Keratinocyte (primary cell): ENCODE results near the gene BAHD1. TPM values are rescaled to one million over a fixed set of nuclear protein-coding genes. Genes with fewer than 3 reads are reported as not detected.

Experiments
- DNase-seq: peaks from one replicate; pipeline ENCODE4 v3.0.0-alpha.2; 2011; ENCODE audit warnings: low read depth, missing footprints, low spot score
- FAIRE-seq: peaks from 2 replicates; lab custom pipeline; 2011; peaks lifted over from hg19 to GRCh38; lab: Jason Lieb, UNC
- H2AFZ ChIP-seq: 2 replicates; pipeline ENCODE4 v1.6.0; 2012; ENCODE audit warnings: low read length, control low read depth, inconsistent platforms; ENCODE audit not compliant: control insufficient read depth
- H3K27ac ChIP-seq: 2 replicates; pipeline ENCODE4 v1.5.1; 2011; ENCODE audit warnings: low read length; ENCODE audit not compliant: control insufficient read depth, insufficient read depth
- H3K27me3 ChIP-seq: 3 replicates; pipeline ENCODE4 v1.6.0; 2011; ENCODE audit warnings: low read length; ENCODE audit not compliant: control insufficient read depth, insufficient read depth; ENCODE audit errors: extremely low read depth
- H3K36me3 ChIP-seq, 2 experiments: 2 replicates in 1 of 2; 3 replicates in 1 of 2; pipeline ENCODE4 v1.5.1; 2011; ENCODE audit warnings: low read length in 2 of 2, mild to moderate bottlenecking in 1 of 2; ENCODE audit not compliant: control insufficient read depth in 2 of 2, insufficient read depth in 2 of 2; ENCODE audit errors: extremely low read depth in 1 of 2
- H3K4me1 ChIP-seq: 3 replicates; pipeline ENCODE4 v1.5.1; 2011; ENCODE audit warnings: low read length; ENCODE audit not compliant: control insufficient read depth, insufficient read depth; ENCODE audit errors: extremely low read depth
- H3K4me2 ChIP-seq: 3 replicates; pipeline ENCODE4 v1.6.0; 2011; ENCODE audit warnings: low read depth, low read length; ENCODE audit not compliant: control insufficient read depth, insufficient read depth; ENCODE audit errors: extremely low read depth
- H3K4me3 ChIP-seq, 3 experiments: fragments of 200-600 bp in 1 of 3; sonication (generic) in 1 of 3; 2 replicates in 2 of 3; 3 replicates in 1 of 3; pipeline ENCODE4 v1.5.1; 2011 to 2016; ENCODE audit warnings: low read length in 3 of 3, mild to moderate bottlenecking in 3 of 3, control low read depth in 2 of 3, inconsistent platforms in 1 of 3, low read depth in 1 of 3, mixed read lengths in 1 of 3, mixed run types in 1 of 3, moderate library complexity in 1 of 3; ENCODE audit not compliant: control insufficient read depth in 2 of 3, insufficient read depth in 2 of 3; ENCODE audit errors: extremely low read depth in 1 of 3
- H3K79me2 ChIP-seq: 2 replicates; pipeline ENCODE4 v1.6.0; 2012; ENCODE audit warnings: low read length; ENCODE audit not compliant: control insufficient read depth, insufficient read depth
- H3K9ac ChIP-seq: 3 replicates; pipeline ENCODE4 v1.6.0; 2011; ENCODE audit warnings: low read length; ENCODE audit not compliant: control insufficient read depth, insufficient read depth; ENCODE audit errors: extremely low read depth
- H3K9me1 ChIP-seq: 3 replicates; pipeline ENCODE4 v1.6.0; 2011; ENCODE audit warnings: low read length; ENCODE audit not compliant: control insufficient read depth, insufficient read depth; ENCODE audit errors: extremely low read depth
- H3K9me3 ChIP-seq: 2 replicates; pipeline ENCODE4 v1.5.1; 2012; ENCODE audit warnings: low read depth, low read length; ENCODE audit not compliant: control insufficient read depth
- H4K20me1 ChIP-seq: 3 replicates; pipeline ENCODE4 v1.6.0; 2011; ENCODE audit warnings: low read length; ENCODE audit not compliant: control insufficient read depth, insufficient read depth; ENCODE audit errors: extremely low read depth
- EZH2 ChIP-seq: IDR thresholded peaks from one replicate; pipeline ENCODE4 v1.6.1; 2012; ENCODE audit warnings: inconsistent platforms, mild to moderate bottlenecking, low read length, moderate library complexity
- dilution Hi-C: fragments of 300-500 bp; cut with MboI; formaldehyde crosslinking; loops from one replicate; pipeline ENCODE4 v1.7.0; 2020; ENCODE audit warnings: low sequenced_read_pairs; ENCODE audit not compliant: extremely low pct_ligation_motif_present
- polyA plus RNA-seq, 5 experiments: library from polyadenylated mRNA; depleted of rRNA in 3 of 5; stranded (reverse) in 3 of 5; stranded (forward) in 1 of 5; unstranded in 1 of 5; fragments of >200 nt; gene quantifications; 1 replicate in 1 of 5; 2 replicates in 3 of 5; 3 replicates in 1 of 5; pipeline versions ENCODE4 v1.2.1 to v1.2.3, GENCODE V29; 2011 to 2012; ENCODE audit warnings: missing spikeins in 2 of 5, low read depth in 1 of 5, low replicate concordance in 1 of 5
- TF ChIP-seq, protein P1 (sequence below), 3 experiments: IDR thresholded peaks in 1 of 3; conservative IDR thresholded peaks in 1 of 3; optimal IDR thresholded peaks in 1 of 3; 2 replicates in 2 of 3; 3 replicates in 1 of 3; pipeline versions ENCODE3 to v1.5.1; 2011; ENCODE audit warnings: low read length in 3 of 3, mild to moderate bottlenecking in 3 of 3, moderate library complexity in 2 of 3, control low read depth in 1 of 3, inconsistent platforms in 1 of 3; ENCODE audit not compliant: insufficient read depth in 2 of 3; ENCODE audit errors: extremely low read depth in 1 of 3

Gene BAHD1
- polyA plus RNA-seq, 1 donor (not counting 4 experiments of a cell fraction or from before 2014, with no cell fraction given) = 4.8 TPM

GRCh38 chr15:40415226-40415625 lies 25.5 kb upstream of the BAHD1 start:
- H3K9me3 ChIP-seq = no peaks in the 10 kb centered on the region
- H3K27ac ChIP-seq = no peak overlapping the region
- FAIRE-seq = no peak
- no peak overlapping the region for H3K9ac ChIP-seq
- H4K20me1 ChIP-seq = no peaks in the 10 kb centered on the region
- H3K27me3 ChIP-seq = no peaks in the 10 kb centered on the region
- H3K4me2 ChIP-seq = no peak overlapping the region
- no peaks in the 10 kb centered on the region for H3K4me1 ChIP-seq
- no peaks in the 10 kb centered on the region for H3K79me2 ChIP-seq
- no peak overlapping the region for H2AFZ ChIP-seq
- dilution Hi-C loops = no loop called here
- no peaks in the 10 kb centered on the region for H3K9me1 ChIP-seq
- no peak for TF ChIP-seq EZH2
- TF ChIP-seq, protein P1, sequence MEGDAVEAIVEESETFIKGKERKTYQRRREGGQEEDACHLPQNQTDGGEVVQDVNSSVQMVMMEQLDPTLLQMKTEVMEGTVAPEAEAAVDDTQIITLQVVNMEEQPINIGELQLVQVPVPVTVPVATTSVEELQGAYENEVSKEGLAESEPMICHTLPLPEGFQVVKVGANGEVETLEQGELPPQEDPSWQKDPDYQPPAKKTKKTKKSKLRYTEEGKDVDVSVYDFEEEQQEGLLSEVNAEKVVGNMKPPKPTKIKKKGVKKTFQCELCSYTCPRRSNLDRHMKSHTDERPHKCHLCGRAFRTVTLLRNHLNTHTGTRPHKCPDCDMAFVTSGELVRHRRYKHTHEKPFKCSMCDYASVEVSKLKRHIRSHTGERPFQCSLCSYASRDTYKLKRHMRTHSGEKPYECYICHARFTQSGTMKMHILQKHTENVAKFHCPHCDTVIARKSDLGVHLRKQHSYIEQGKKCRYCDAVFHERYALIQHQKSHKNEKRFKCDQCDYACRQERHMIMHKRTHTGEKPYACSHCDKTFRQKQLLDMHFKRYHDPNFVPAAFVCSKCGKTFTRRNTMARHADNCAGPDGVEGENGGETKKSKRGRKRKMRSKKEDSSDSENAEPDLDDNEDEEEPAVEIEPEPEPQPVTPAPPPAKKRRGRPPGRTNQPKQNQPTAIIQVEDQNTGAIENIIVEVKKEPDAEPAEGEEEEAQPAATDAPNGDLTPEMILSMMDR (optimal IDR thresholded peaks at IDR 0.05 in 1 of 3, IDR thresholded peaks at IDR 0.05 in 1 of 3, conservative IDR thresholded peaks at IDR 0.05 in 1 of 3; ENCODE audit: extremely low read depth in 1 of 3, insufficient read depth in 2 of 3, low read length in 3 of 3) = no peak
- DNase-seq = no peak
- no peak overlapping the region for H3K4me3 ChIP-seq
- peaks cover 13 to 18% of the 10 kb centered on the region in 2 experiments for H3K36me3 ChIP-seq

DNA sequence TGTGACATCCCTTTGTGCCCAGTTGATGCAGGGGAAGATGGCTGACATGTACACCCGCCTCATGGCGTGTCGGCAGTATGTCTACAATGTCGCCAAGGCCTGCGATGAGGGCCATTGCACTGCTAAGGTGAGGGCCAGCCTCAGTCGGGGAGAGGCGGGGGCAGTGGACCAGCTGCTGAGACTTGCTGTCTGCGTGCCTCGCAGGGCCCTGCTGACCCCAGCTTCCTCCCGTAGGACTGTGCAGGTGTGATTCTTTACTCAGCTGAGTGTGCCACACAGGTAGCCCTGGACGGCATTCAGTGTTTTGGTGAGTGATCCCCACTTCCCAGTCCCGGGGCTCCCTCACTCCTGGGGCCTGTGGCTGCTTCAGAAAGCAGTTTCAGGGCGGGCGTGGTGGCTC lies 24.7 kb upstream of the BAHD1 start:
- dilution Hi-C loops = no loop called here

More for the DNA sequence above, 24.7 kb upstream of the BAHD1 start:
- TF ChIP-seq EZH2 = no peak
- TF ChIP-seq, protein P1 (optimal IDR thresholded peaks at IDR 0.05 in 1 of 3, IDR thresholded peaks at IDR 0.05 in 1 of 3, conservative IDR thresholded peaks at IDR 0.05 in 1 of 3; ENCODE audit: extremely low read depth in 1 of 3, insufficient read depth in 2 of 3, low read length in 3 of 3) = no peak
- H4K20me1 ChIP-seq = no peaks in the 10 kb centered on the region
- H3K27ac ChIP-seq = no peak overlapping the region
- H3K9me3 ChIP-seq = no peaks in the 10 kb centered on the region
- H3K9ac ChIP-seq = no peak overlapping the region
- FAIRE-seq (no peak), DNase-seq (no peak)
- peaks cover 8% of the 10 kb centered on the region for H3K4me1 ChIP-seq
- peaks cover 13% of the 10 kb centered on the region in 2 experiments for H3K36me3 ChIP-seq
- H3K27me3 ChIP-seq = no peaks in the 10 kb centered on the region
- H3K79me2 ChIP-seq = no peaks in the 10 kb centered on the region
- H3K4me3 ChIP-seq = no peak overlapping the region
- H2AFZ ChIP-seq = no peak overlapping the region
- no peak overlapping the region for H3K4me2 ChIP-seq
- H3K9me1 ChIP-seq = no peaks in the 10 kb centered on the region
